ENCODE data around the gene ZNF74. TPM values are rescaled to one million over a fixed set of nuclear protein-coding genes. Genes with fewer than 3 reads are reported as not detected.
"Not testable (repeated sequence)": the region's sequence is repeated elsewhere in the genome, so short reads cannot be mapped to it uniquely, and the experiment has no call there.

Gene ZNF74
- total RNA-seq, 8 experiments from 2014 or later = 4.3 to 34.2 (median 18.8) TPM

DNA sequence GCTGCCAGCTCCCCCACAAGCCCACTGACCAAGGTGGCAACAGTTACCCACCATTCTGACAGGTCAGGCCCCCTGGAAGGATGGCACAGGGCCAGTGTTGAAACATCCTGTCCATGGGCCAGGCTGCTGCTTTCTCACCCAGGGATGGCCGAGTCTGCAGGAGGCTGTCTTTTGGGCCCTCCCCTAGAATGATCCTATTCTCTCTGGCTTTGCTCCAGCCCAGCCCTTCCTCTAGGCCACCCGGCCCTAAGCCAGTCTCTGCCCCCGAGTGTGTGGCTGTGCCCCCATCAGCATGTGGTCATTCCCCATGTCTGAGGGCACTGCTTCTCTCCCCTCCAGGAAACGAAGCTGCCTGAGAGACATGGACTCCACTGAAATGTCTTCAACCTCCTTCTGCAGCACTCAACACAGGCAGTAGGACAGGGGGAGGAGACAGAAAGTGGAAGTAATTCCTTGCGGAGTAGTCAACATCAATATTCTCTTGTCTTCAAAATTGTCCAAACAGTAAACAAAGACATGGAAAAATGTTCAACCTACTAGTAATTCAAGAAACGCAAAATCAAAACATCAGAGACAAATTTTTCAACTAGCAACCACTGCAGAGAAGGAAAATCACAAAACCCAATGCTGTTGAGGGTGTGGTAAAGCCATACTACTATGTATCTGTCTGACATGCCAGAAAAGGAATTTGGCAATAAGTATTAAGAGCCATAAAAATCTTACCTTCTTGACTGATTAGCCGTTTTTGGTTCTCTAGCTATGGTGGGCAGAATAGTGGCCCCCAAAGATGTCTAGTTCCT is 48.7 kb downstream of the ZNF74 start:
- 20 to 100% (median 92%) methylated on average over 1 to 6 of the region's 7 CpGs; no CpG with 5 or more reads in 1 of the 10 experiments for WGBS, 10 experiments
- Histone ChIP-seq H3K27ac (no peak overlapping the region), H3K4me1 (replicated peaks in 1 of 2) (peaks cover 4 to 11% of the 10 kb centered on the region in 2 donors), H3K4me3 (no peak overlapping the region)
- in situ Hi-C loops (cut with MboI; ENCODE audit: low pct_unique_long_range_greater_than_20kb in 2 of 9, low sequenced_read_pairs in 9 of 9, unreplicated experiment in 9 of 9) = no loop called here
- ATAC-seq (replicated peaks in 6 of 8) = peak in 1 of 8 experiments; percentile 6

DNA sequence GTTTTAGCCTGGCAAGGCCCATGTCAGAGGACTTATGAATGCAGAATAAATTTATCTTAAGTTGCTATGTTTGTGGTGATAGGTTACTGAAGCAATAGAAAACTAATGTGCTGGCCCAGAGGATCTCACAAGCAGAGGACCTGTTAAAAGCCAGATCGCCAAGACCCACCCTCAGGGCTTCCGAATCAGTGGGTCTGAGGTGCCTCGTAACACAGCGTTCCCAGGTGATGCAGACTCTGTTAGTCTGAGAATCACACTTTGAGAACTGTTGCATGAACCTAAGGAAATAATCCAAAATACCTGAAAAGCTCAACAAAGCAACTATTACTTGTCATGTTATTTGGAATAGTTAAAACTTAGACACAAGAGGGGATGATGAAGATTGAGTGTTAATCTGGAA is 50.4 kb downstream of the ZNF74 start:
- Histone ChIP-seq H3K4me3 (no peak overlapping the region), H3K27ac (no peak overlapping the region), H3K4me1 (replicated peaks in 1 of 2) (peaks cover 4 to 6% of the 10 kb centered on the region in 2 donors)
- WGBS, 10 experiments = 88 to 100% (median 94%) methylated on average over 2 to 4 of the region's 4 CpGs; no CpG with 5 or more reads in 4 of the 10 experiments
- ATAC-seq (replicated peaks in 6 of 8) = no peak
- in situ Hi-C loops (cut with MboI; ENCODE audit: low pct_unique_long_range_greater_than_20kb in 2 of 9, low sequenced_read_pairs in 9 of 9, unreplicated experiment in 9 of 9) = no loop called here

DNA sequence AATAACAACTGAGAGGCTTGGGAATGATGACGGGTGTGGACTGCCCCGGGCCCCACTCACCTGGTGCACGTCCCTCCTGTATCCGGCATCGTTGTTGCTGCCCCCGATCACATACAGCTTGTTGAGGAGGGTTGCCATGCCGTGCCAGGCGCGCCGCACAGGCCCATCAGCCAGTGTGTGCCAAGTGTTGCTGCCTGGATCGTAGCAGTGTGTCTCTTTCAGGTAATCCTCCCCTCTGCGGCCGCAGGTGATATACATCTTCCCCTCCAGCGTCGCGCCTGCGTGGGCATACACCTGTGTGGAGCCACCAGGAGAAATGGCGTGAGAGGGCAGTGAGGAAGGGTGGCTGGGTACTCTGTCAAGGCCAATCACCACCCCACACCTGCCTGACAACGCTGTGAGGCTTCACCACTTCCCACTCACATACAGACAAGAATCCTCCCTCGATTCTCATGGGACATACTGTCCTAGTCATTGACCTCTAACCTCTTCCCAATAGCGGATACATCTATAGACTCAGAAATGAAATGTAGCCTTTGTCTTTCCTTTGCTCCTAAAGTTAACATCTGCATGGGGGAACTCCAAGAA is 52.5 kb downstream of the ZNF74 start:
- ATAC-seq (replicated peaks in 6 of 8) = no peak
- Histone ChIP-seq H3K4me1 (replicated peaks in 1 of 2) (peaks cover 4 to 6% of the 10 kb centered on the region in 2 donors), H3K4me3 (no peak overlapping the region), H3K27ac (no peak overlapping the region)
- in situ Hi-C loops (cut with MboI; ENCODE audit: low pct_unique_long_range_greater_than_20kb in 2 of 9, low sequenced_read_pairs in 9 of 9, unreplicated experiment in 9 of 9) = no loop called here
- WGBS, 10 experiments = 80 to 100% (median 88%) methylated on average over 1 to 16 of the region's 21 CpGs; no CpG with 5 or more reads in 2 of the 10 experiments

DNA sequence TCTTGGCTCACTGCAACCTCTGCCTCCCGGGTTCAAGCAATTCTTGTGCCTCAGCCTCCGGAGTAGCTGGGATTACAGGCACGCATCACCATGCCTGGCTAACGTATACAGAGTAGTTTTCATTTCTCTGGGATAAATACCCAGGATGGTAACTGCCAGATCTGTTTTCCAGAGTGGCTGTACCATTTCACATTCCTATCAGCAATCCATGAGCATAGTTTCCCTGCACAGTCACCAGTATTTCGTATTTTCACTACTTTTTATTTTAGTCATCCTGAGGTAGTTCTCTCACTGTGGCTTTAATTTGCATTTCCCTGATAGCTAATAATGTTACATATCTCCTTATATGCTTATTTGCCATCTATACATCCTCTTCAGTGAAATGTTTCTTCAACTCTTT is 54.7 kb downstream of the ZNF74 start:
- in situ Hi-C loops (cut with MboI; ENCODE audit: low pct_unique_long_range_greater_than_20kb in 2 of 9, low sequenced_read_pairs in 9 of 9, unreplicated experiment in 9 of 9) = no loop called here
- ATAC-seq (replicated peaks in 6 of 8) = no peak
- Histone ChIP-seq H3K27ac (no peak overlapping the region), H3K4me1 (replicated peaks in 1 of 2) (peaks cover 4 to 6% of the 10 kb centered on the region in 2 donors), H3K4me3 (no peak overlapping the region)
- WGBS, 10 experiments = 17 to 100% (median 82%) methylated on average over 1 to 5 of the region's 5 CpGs

DNA sequence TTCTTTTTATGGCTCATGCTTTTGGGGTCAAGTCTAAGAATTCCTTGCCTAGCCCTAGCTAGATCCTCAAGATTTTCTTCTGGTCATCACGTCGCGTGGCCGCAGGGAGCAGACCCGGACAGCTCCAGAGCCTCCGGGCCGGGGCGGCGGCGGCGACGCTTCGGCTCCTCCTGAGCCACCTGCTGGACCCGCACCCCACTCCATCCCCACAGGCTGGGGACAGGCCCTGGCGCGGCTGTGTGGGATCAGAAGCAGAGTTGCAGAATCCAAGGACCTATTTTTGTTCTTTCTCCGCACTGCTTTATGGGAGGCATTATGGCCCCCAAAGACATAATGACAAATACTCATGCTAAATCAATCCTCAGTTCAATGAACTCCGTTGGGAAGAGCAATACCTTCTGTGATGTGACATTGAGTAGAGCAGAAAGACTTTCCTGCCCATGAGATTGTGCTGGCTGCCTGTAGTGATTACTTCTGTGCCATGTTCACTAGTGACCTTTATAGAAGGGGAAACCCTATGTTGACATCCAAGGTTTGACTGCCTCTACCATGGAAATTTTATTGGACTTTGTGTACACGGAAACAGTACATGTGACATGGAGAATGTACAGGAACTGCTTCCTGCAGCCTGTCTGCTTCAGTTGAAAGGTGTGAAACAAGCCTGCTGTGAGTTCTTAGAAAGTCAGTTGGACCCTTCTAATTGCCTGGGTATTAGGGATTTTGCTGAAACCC is 56.0 kb downstream of the ZNF74 start:
- WGBS, 10 experiments = 70 to 100% (median 98%) methylated on average over 5 to 19 of the region's 19 CpGs; no CpG with 5 or more reads in 3 of the 10 experiments
- Histone ChIP-seq H3K4me3 (no peak overlapping the region), H3K27ac (peak overlapping the region in 1 of 2 donors; percentile 5), H3K4me1 (replicated peaks in 1 of 2) (peaks cover 4 to 6% of the 10 kb centered on the region in 2 donors)
- in situ Hi-C loops (cut with MboI; ENCODE audit: low pct_unique_long_range_greater_than_20kb in 2 of 9, low sequenced_read_pairs in 9 of 9, unreplicated experiment in 9 of 9) = loop anchor here in 2 of 9 experiments (25.0 kb wide), 1 partner anchor 288 kb away; the partner anchor contains the start of gene CCDC188 (in 2 of the 2)
- ATAC-seq (replicated peaks in 6 of 8) = no peak

DNA sequence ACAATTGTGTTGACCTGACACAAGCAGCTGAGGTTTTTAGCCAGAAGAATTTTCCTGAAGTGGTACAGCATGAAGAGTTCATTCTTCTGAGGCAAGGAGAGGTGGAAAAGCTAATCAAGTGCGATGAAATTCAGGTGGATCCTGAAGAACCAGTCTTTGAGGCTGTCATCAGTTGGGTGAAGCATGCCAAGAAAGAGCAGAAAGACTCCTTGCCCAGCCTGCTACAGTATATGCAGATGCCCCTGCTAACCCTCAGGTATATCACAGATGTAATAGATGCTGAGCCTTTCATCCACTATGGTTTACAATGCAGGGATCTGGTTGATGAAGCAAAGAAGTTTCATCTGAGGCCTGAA is 56.6 kb downstream of the ZNF74 start:
- in situ Hi-C loops (cut with MboI; ENCODE audit: low pct_unique_long_range_greater_than_20kb in 2 of 9, low sequenced_read_pairs in 9 of 9, unreplicated experiment in 9 of 9) = loop anchor here in 2 of 9 experiments (25.0 kb wide), 1 partner anchor 288 kb away; the partner anchor contains the start of gene CCDC188 (in 2 of the 2)
- WGBS, 10 experiments = 88 to 100% (median 100%) methylated on average over 1 of the region's 1 CpG; no CpG with 5 or more reads in 7 of the 10 experiments

DNA sequence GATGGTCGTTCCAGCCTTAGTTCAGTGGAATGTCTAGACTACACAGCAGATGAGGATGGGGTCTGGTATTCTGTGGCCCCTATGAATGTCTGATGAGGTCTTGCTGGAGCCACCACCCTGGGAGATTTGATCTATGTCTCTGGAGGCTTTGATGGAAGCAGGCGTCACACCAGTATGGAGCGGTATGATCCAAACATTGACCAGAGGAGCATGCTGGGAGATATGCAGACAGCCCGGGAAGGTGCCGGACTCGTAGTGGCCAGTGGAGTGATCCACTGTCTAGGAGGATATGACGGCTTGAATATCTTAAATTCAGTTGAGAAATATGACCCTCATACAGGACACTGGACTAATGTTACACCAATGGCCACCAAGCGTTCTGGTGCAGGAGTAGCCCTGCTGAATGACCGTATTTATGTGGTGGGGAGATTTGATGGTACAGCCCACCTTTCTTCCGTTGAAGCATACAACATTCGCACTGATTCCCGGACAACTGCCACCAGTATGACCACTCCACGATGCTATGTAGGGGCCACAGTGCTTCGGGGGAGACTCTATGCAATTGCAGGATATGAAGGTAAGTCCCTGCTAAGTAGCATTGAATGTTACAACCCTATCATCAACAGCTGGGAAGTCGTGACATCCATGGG is 57.3 kb downstream of the ZNF74 start:
- WGBS, 10 experiments = 63 to 100% (median 96%) methylated on average over 1 to 7 of the region's 15 CpGs; no CpG with 5 or more reads in 2 of the 10 experiments
- H3K4me3 ChIP-seq; H3K27ac ChIP-seq; H3K4me1 ChIP-seq (replicated peaks in 1 of 2); ATAC-seq (replicated peaks in 6 of 8): not testable (repeated sequence)
- in situ Hi-C loops (cut with MboI; ENCODE audit: low pct_unique_long_range_greater_than_20kb in 2 of 9, low sequenced_read_pairs in 9 of 9, unreplicated experiment in 9 of 9) = loop anchor here in 2 of 9 experiments (25.0 kb wide), 1 partner anchor 289 kb away; the partner anchor contains the start of gene CCDC188 (in 2 of the 2)

More for the DNA sequence above, 56.6 kb downstream of the ZNF74 start:
- H3K27ac ChIP-seq = no peak overlapping the region
- no peak overlapping the region for H3K4me3 ChIP-seq
- peaks cover 4 to 6% of the 10 kb centered on the region in 2 donors for H3K4me1 ChIP-seq (replicated peaks in 1 of 2)
- no peak for ATAC-seq (replicated peaks in 6 of 8)

DNA sequence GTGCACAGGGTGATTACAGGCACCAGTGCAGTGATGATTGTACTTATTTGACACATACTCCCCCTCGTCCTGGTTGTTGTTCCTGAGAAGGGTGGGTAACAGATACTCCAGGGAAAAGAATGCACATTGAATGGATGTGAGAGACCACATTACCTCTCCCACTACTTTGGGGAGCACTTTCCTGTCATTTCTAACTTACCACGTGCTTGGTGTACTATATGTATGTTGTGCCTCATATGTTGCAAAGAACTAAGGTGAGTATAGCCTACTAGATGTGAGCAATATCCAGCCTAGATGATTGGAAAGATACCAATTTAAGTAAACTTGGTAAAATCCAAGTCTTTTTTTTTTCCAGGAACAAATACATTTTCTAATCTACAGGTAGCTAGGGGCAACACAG is 58.0 kb downstream of the ZNF74 start:
- no peak overlapping the region for H3K27ac ChIP-seq
- WGBS, 10 experiments = 40 to 100% (median 90%) methylated on average over 1 to 2 of the region's 2 CpGs; no CpG with 5 or more reads in 7 of the 10 experiments
- in situ Hi-C loops (cut with MboI; ENCODE audit: low pct_unique_long_range_greater_than_20kb in 2 of 9, low sequenced_read_pairs in 9 of 9, unreplicated experiment in 9 of 9) = loop anchor here in 2 of 9 experiments (25.0 kb wide), 1 partner anchor 290 kb away; the partner anchor contains the start of gene CCDC188 (in 2 of the 2)
- ATAC-seq (replicated peaks in 6 of 8) = no peak
- no peak overlapping the region for H3K4me3 ChIP-seq
- peaks cover 6% of the 10 kb centered on the region in 2 donors for H3K4me1 ChIP-seq (replicated peaks in 1 of 2)

DNA sequence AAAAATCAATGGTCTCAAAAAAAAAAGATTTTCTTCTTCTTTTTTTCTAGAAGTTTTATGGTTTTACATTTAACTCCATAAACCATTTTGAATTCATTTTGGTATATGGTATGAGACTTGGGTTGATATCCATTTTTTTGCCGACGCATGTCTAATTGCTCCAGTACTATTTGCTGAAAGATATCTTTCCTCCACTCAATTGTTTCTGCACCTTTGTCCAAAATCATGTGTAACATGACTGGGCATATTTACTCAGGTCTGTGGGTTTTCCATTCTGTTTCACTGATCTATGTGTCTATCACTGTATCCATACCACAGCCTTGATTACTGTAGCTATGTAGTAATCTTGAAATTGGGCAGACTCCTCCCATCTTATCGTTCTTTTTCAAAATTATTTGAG is 59.3 kb downstream of the ZNF74 start:
- Histone ChIP-seq H3K27ac (no peak overlapping the region), H3K4me1 (replicated peaks in 1 of 2) (peaks cover 2 to 3% of the 10 kb centered on the region in 2 donors), H3K4me3 (no peak overlapping the region)
- in situ Hi-C loops (cut with MboI; ENCODE audit: low pct_unique_long_range_greater_than_20kb in 2 of 9, low sequenced_read_pairs in 9 of 9, unreplicated experiment in 9 of 9) = loop anchor here in 2 of 9 experiments (25.0 kb wide), 1 partner anchor 291 kb away; the partner anchor contains the start of gene CCDC188 (in 2 of the 2)
- 80 to 100% (median 100%) methylated on average over 1 to 3 of the region's 3 CpGs; no CpG with 5 or more reads in 2 of the 10 experiments for WGBS, 10 experiments
- ATAC-seq (replicated peaks in 6 of 8) = no peak

DNA sequence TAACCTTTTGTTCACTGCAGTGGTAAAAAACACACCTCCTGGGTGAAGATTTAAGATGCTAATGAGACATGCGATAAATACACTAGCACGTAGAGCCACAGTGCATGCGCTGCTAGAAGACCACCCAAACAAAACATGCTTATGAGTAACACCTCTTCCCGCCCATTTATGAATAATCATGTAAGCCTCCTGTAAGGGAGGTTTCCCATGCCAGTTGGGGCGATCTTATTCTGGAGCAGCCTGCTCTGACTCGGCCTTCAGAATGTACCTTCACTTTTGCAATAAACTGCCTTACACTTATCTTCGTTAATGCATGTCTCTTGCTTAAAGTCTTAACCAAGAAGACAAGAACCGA is 61.7 kb downstream of the ZNF74 start:
- Histone ChIP-seq H3K4me3 (no peak overlapping the region), H3K27ac (no peak overlapping the region), H3K4me1 (replicated peaks in 1 of 2) (peaks cover 2 to 6% of the 10 kb centered on the region in 2 donors)
- ATAC-seq (replicated peaks in 6 of 8) = peak in 3 of 8 experiments; percentile 29 to 74 (median 46)
- in situ Hi-C loops (cut with MboI; ENCODE audit: low pct_unique_long_range_greater_than_20kb in 2 of 9, low sequenced_read_pairs in 9 of 9, unreplicated experiment in 9 of 9) = loop anchor here in 2 of 9 experiments (25.0 kb wide), 1 partner anchor 293 kb away; the partner anchor contains the start of gene CCDC188 (in 2 of the 2)
- 16 to 93% (median 73%) methylated on average over 1 to 7 of the region's 8 CpGs; no CpG with 5 or more reads in 2 of the 10 experiments for WGBS, 10 experiments

DNA sequence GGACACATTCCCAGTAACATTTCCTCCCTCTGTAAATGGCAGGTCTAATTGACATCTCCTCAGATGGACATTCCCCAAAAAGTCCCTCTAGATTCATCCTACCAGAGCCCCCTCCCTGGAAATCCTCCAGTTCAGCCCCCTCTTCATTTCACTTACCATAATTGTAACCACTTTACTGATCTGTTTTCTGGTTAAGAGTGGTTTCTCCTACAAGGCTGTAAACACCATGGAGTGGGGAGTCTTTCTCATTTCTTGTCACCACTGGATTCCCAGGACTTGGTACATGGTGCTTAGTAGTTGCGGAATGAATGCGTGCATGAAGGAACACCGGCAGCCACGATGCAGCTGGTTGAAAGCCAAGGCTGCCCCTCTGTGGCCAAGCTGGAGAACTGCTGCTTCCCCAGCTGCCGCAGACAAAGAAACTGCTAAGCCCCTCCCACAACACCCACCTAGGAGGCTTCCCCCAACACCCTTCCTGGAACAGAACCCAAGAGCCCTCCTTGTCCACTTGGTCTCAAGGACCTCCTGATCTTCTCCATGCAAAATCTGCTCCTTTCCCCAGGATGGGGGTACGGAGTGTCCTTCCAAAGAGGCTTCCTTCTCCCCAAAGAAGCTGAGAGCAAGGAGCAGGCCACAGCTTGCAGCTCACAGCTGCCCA is 62.2 kb downstream of the ZNF74 start:
- Histone ChIP-seq H3K4me1 (replicated peaks in 1 of 2) (peaks cover 2 to 6% of the 10 kb centered on the region in 2 donors), H3K27ac (peak overlapping the region in 1 of 2 donors; percentile 18), H3K4me3 (no peak overlapping the region)
- peak; percentile 86 to 97 (median 90) for ATAC-seq (replicated peaks in 6 of 8)
- in situ Hi-C loops (cut with MboI; ENCODE audit: low pct_unique_long_range_greater_than_20kb in 2 of 9, low sequenced_read_pairs in 9 of 9, unreplicated experiment in 9 of 9) = loop anchor here in 2 of 9 experiments (25.0 kb wide), 1 partner anchor 294 kb away; the partner anchor contains the start of gene CCDC188 (in 2 of the 2)
- 100% methylated on average over 1 of the region's 6 CpGs; no CpG with 5 or more reads in 9 of the 10 experiments for WGBS, 10 experiments
